ENCODE measurements around the gene UGT1A5. TPM values are rescaled to one million over a fixed set of nuclear protein-coding genes. Genes with fewer than 3 reads are reported as not detected.

Gene UGT1A5
- total RNA-seq, 1 experiment from 2014 or later, result not detected

GRCh38 chr2:233663911-233664310 lies 48.8 kb upstream of the UGT1A5 start:
- H3K4me2 ChIP-seq (ENCODE audit: low read length), result no peak overlapping the region
- H3K4me1 ChIP-seq (ENCODE audit: control insufficient read depth in 1 of 2, insufficient read depth in 2 of 2, low read length in 2 of 2), result no peaks in the 10 kb centered on the region
- intact Hi-C loops (cut with micrococcal nuclease), result no loop called here
- no peak for TF ChIP-seq TCF7L2 (IDR thresholded peaks at IDR 0.05; ENCODE audit: borderline replicate concordance, extremely low read depth, insufficient read depth, insufficient read length)
- TF ChIP-seq ZFX (IDR thresholded peaks at IDR 0.05), result no peak
- TF ChIP-seq CBX3 (IDR thresholded peaks at IDR 0.05; ENCODE audit: low read depth), result no peak
- TF ChIP-seq YY1 (IDR thresholded peaks at IDR 0.05; ENCODE audit: extremely low read depth, insufficient replicate concordance, low read depth, low read length), result no peak
- TF ChIP-seq FOSL1 (IDR thresholded peaks at IDR 0.05; ENCODE audit: low read depth), result no peak
- TF ChIP-seq SRF (IDR thresholded peaks at IDR 0.05; ENCODE audit: low read depth), result no peak
- no peak for TF ChIP-seq EZH2phosphoT487 (IDR thresholded peaks at IDR 0.05; ENCODE audit: borderline replicate concordance)
- no peak for TF ChIP-seq SIN3A (IDR thresholded peaks at IDR 0.05; ENCODE audit: low read depth)
- TF ChIP-seq CEBPB (IDR thresholded peaks at IDR 0.05; ENCODE audit: low read depth), result no peak
- no peak for TF ChIP-seq EGR1 (IDR thresholded peaks at IDR 0.05; ENCODE audit: low read depth)
- TF ChIP-seq SP1 (IDR thresholded peaks at IDR 0.05; ENCODE audit: low read depth), result no peak
- TF ChIP-seq JUND (IDR thresholded peaks at IDR 0.05), result no peak
- TF ChIP-seq POLR2A (IDR thresholded peaks at IDR 0.05; ENCODE audit: borderline replicate concordance, extremely low read depth, insufficient read depth, insufficient read length), result no peak
- no peak overlapping the region for H2AFZ ChIP-seq (ENCODE audit: low read depth, low read length, poor library complexity, severe bottlenecking)
- DNase-seq (ENCODE audit: low read depth, low spot score) (no peak), ATAC-seq (no peak)
- no peaks in the 10 kb centered on the region for H3K9me2 ChIP-seq (ENCODE audit: insufficient read depth)
- ChIA-PET CTCF (no interaction called here), POLR2A (no interaction called here), RAD21 (ENCODE audit: low non-redundant PET in 1 of 2, low total read pairs in 2 of 2, uncharacterized antibody in 2 of 2, unreplicated experiment in 2 of 2) (no interaction called here)
- BruUV-seq (replicated peaks), result no TSS peak
- peaks cover 7% of the 10 kb centered on the region; the same call in 1 of the 2 replicates for H3K27me3 ChIP-seq (ENCODE audit: insufficient read depth, low read length)
- no peaks in the 10 kb centered on the region for H3K79me2 ChIP-seq (ENCODE audit: insufficient read depth, low read length)
- H3K4me3 ChIP-seq (replicated peaks in 1 of 2; ENCODE audit: low read depth in 1 of 2, low read length in 2 of 2), result no peak overlapping the region
- no peaks in the 10 kb centered on the region for H4K20me1 ChIP-seq (ENCODE audit: insufficient read depth)
- H3K27ac ChIP-seq (ENCODE audit: low read depth, low read length), result no peak overlapping the region
- H3K9me3 ChIP-seq (ENCODE audit: control insufficient read depth in 1 of 2, insufficient read depth in 1 of 2, low read depth in 1 of 2, low read length in 2 of 2), result no peaks in the 10 kb centered on the region
- H3K36me3 ChIP-seq (ENCODE audit: control insufficient read depth in 1 of 2, insufficient read depth in 2 of 2, low read length in 2 of 2), result no peaks in the 10 kb centered on the region
- H3K9ac ChIP-seq (ENCODE audit: low read length), result no peak overlapping the region

- CTCF ChIA-PET, result no interaction called here
These were observed 44.0 kb upstream of the UGT1A5 start for GRCh38 chr2:233668605-233669260.

More at GRCh38 chr2:233668605-233669260, 44.0 kb upstream of the UGT1A5 start:
- Histone ChIP-seq H3K4me2 (ENCODE audit: low read length) (no peak overlapping the region), H3K79me2 (ENCODE audit: insufficient read depth, low read length) (no peaks in the 10 kb centered on the region), H3K4me3 (replicated peaks in 1 of 2; ENCODE audit: low read depth in 1 of 2, low read length in 2 of 2) (no peak overlapping the region), H4K20me1 (ENCODE audit: insufficient read depth) (no peaks in the 10 kb centered on the region), H3K36me3 (ENCODE audit: control insufficient read depth in 1 of 2, insufficient read depth in 2 of 2, low read length in 2 of 2) (no peaks in the 10 kb centered on the region), H3K9ac (ENCODE audit: low read length) (no peak overlapping the region), H3K4me1 (ENCODE audit: control insufficient read depth in 1 of 2, insufficient read depth in 2 of 2, low read length in 2 of 2) (no peaks in the 10 kb centered on the region), H3K9me3 (ENCODE audit: control insufficient read depth in 1 of 2, insufficient read depth in 1 of 2, low read depth in 1 of 2, low read length in 2 of 2) (no peaks in the 10 kb centered on the region), H3K27me3 (ENCODE audit: insufficient read depth, low read length) (no peaks in the 10 kb centered on the region), H3K9me2 (ENCODE audit: insufficient read depth) (no peaks in the 10 kb centered on the region), H2AFZ (ENCODE audit: low read depth, low read length, poor library complexity, severe bottlenecking) (no peak overlapping the region), H3K27ac (ENCODE audit: low read depth, low read length) (no peak overlapping the region)
- no peak for DNase-seq (ENCODE audit: low read depth, low spot score)
- BruUV-seq (replicated peaks), result no TSS peak
- intact Hi-C loops (cut with micrococcal nuclease), result no loop called here
- RAD21 ChIA-PET (ENCODE audit: low non-redundant PET in 1 of 2, low total read pairs in 2 of 2, uncharacterized antibody in 2 of 2, unreplicated experiment in 2 of 2), result no interaction called here
- ATAC-seq, result no peak
- TF ChIP-seq POLR2A (IDR thresholded peaks at IDR 0.05; ENCODE audit: borderline replicate concordance, extremely low read depth, insufficient read depth, insufficient read length), result no peak
- no peak for TF ChIP-seq CEBPB (IDR thresholded peaks at IDR 0.05; ENCODE audit: low read depth)
- POLR2A ChIA-PET, result no interaction called here

Measured in HCT116 (cell line).